WTC11 (cell line): ENCODE results near the gene CD180. TPM values are rescaled to one million over a fixed set of nuclear protein-coding genes. Genes with fewer than 3 reads are reported as not detected.

Experiments used
- ATAC-seq: fragments of 200-7000 bp; cut with Tn5 transposase; 2 replicates; pipeline ENCODE4 v1.10.0; 2021; ENCODE audit warnings: mild to moderate bottlenecking, moderate library complexity
- CTCF ChIA-PET: fragments of 300-600 bp; sonication (Branson Sonifier 250); formaldehyde crosslinking; loops from one replicate; lab custom pipeline; 2021; ENCODE audit warnings: antibody characterized with exemption; lab: Charles Lee
- POLR2A ChIA-PET: fragments of 350-600 bp; sonication (Branson Sonifier 250); formaldehyde crosslinking; loops from one replicate; lab custom pipeline; 2021; ENCODE audit warnings: antibody characterized with exemption; lab: Charles Lee
- DNase-seq: peaks from one replicate; pipeline ENCODE4 v3.0.0; 2021; ENCODE audit warnings: low spot score
- H3K27ac Mint-ChIP-seq: 2 replicates; pipeline ENCODE4 v1.8.0; 2021; ENCODE audit warnings: mixed read lengths
- H3K27me3 Mint-ChIP-seq: 2 replicates; pipeline ENCODE4 v1.8.0; 2021; ENCODE audit warnings: low read depth, mild to moderate bottlenecking, moderate library complexity, mixed read lengths
- H3K36me3 Mint-ChIP-seq: 2 replicates; pipeline ENCODE4 v1.8.0; 2021; ENCODE audit warnings: mixed read lengths
- H3K4me1 Mint-ChIP-seq: 2 replicates; pipeline ENCODE4 v1.8.0; 2022; ENCODE audit warnings: mixed read lengths
- H3K4me3 Mint-ChIP-seq: 2 replicates; pipeline ENCODE4 v1.8.0; 2021; ENCODE audit warnings: mild to moderate bottlenecking, moderate library complexity, mixed read lengths
- H3K9me3 Mint-ChIP-seq: 2 replicates; pipeline ENCODE4 v1.8.0; 2021; ENCODE audit warnings: mixed read lengths
- ATF2 ChIP-seq: sonication (generic); formaldehyde crosslinking; IDR thresholded peaks from 2 replicates; pipeline ENCODE4 v1.8.1; 2022; ENCODE audit warnings: low read depth, missing genetic modification reagents, borderline replicate concordance
- CREB1 ChIP-seq: sonication (generic); formaldehyde crosslinking; IDR thresholded peaks from 2 replicates; pipeline ENCODE4 v1.8.0; 2023; ENCODE audit warnings: mild to moderate bottlenecking, missing genetic modification reagents
- FOXJ3 ChIP-seq: sonication (generic); formaldehyde crosslinking; IDR thresholded peaks from 2 replicates; pipeline ENCODE4 v1.9.0; 2021; ENCODE audit warnings: missing genetic modification reagents, mild to moderate bottlenecking, borderline replicate concordance
- FOXK1 ChIP-seq: sonication (generic); formaldehyde crosslinking; IDR thresholded peaks from 2 replicates; pipeline ENCODE4 v1.8.0; 2022; ENCODE audit warnings: mild to moderate bottlenecking, moderate library complexity, missing genetic modification reagents
- NFYB ChIP-seq: sonication (generic); formaldehyde crosslinking; conservative IDR thresholded peaks from 2 replicates; pipeline ENCODE4 v1.8.0; 2022; ENCODE audit warnings: low read depth, missing genetic modification reagents
- SOX15 ChIP-seq: fragments of 250-450 bp; sonication (Bioruptor Pico); IDR thresholded peaks from 2 replicates; pipeline ENCODE4 v1.9.0; 2021; ENCODE audit warnings: mild to moderate bottlenecking
- STAT6 ChIP-seq: sonication (generic); formaldehyde crosslinking; conservative IDR thresholded peaks from 2 replicates; pipeline ENCODE4 v1.8.1; 2023; ENCODE audit warnings: mild to moderate bottlenecking, low read depth, missing genetic modification reagents, moderate library complexity
- TEAD4 ChIP-seq: sonication (generic); formaldehyde crosslinking; IDR thresholded peaks from 2 replicates; pipeline ENCODE4 v1.8.0; 2022; ENCODE audit warnings: mild to moderate bottlenecking, missing genetic modification reagents
- ZNF317 ChIP-seq: sonication (generic); formaldehyde crosslinking; IDR thresholded peaks from 2 replicates; pipeline ENCODE4 v1.8.1; 2023; ENCODE audit warnings: low read depth, mild to moderate bottlenecking, moderate library complexity, missing genetic modification reagents, borderline replicate concordance
- ZSCAN18 ChIP-seq: fragments of 250-450 bp; sonication (Bioruptor Pico); IDR thresholded peaks from 2 replicates; pipeline ENCODE4 v2.1.2; 2022; ENCODE audit warnings: mild to moderate bottlenecking, moderate library complexity
- total RNA-seq: library from RNA; stranded (reverse); gene quantifications from 3 replicates; pipeline ENCODE4 v1.2.3, GENCODE V29; 2021
- TF ChIP-seq, protein P1 (sequence below): sonication (generic); formaldehyde crosslinking; IDR thresholded peaks from 2 replicates; pipeline ENCODE4 v1.8.1; 2023; ENCODE audit warnings: mild to moderate bottlenecking, missing genetic modification reagents
- TF ChIP-seq, protein P2 (sequence below): sonication (generic); formaldehyde crosslinking; IDR thresholded peaks from 2 replicates; pipeline ENCODE4 v1.8.0; 2022; ENCODE audit warnings: mild to moderate bottlenecking, missing genetic modification reagents

Gene CD180
- total RNA-seq, 1 experiment from 2014 or later, result not detected

GRCh38 chr5:67223211-67223610 is 26.6 kb upstream of the CD180 start (continued):
- TF ChIP-seq FOXK1 (CRISPR knock-in tag) (no peak), CREB1 (no peak), ZNF317 (CRISPR knock-in tag) (no peak), TEAD4 (no peak), ZSCAN18 (CRISPR knock-in tag) (no peak), STAT6 (CRISPR knock-in tag) (no peak)
- TF ChIP-seq, protein P1, sequence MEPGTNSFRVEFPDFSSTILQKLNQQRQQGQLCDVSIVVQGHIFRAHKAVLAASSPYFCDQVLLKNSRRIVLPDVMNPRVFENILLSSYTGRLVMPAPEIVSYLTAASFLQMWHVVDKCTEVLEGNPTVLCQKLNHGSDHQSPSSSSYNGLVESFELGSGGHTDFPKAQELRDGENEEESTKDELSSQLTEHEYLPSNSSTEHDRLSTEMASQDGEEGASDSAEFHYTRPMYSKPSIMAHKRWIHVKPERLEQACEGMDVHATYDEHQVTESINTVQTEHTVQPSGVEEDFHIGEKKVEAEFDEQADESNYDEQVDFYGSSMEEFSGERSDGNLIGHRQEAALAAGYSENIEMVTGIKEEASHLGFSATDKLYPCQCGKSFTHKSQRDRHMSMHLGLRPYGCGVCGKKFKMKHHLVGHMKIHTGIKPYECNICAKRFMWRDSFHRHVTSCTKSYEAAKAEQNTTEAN (CRISPR knock-in tag), result no peak
- TF ChIP-seq, protein P2, sequence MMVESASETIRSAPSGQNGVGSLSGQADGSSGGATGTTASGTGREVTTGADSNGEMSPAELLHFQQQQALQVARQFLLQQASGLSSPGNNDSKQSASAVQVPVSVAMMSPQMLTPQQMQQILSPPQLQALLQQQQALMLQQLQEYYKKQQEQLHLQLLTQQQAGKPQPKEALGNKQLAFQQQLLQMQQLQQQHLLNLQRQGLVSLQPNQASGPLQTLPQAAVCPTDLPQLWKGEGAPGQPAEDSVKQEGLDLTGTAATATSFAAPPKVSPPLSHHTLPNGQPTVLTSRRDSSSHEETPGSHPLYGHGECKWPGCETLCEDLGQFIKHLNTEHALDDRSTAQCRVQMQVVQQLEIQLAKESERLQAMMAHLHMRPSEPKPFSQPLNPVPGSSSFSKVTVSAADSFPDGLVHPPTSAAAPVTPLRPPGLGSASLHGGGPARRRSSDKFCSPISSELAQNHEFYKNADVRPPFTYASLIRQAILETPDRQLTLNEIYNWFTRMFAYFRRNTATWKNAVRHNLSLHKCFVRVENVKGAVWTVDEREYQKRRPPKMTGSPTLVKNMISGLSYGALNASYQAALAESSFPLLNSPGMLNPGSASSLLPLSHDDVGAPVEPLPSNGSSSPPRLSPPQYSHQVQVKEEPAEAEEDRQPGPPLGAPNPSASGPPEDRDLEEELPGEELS (CRISPR knock-in tag), result no peak

DNA sequence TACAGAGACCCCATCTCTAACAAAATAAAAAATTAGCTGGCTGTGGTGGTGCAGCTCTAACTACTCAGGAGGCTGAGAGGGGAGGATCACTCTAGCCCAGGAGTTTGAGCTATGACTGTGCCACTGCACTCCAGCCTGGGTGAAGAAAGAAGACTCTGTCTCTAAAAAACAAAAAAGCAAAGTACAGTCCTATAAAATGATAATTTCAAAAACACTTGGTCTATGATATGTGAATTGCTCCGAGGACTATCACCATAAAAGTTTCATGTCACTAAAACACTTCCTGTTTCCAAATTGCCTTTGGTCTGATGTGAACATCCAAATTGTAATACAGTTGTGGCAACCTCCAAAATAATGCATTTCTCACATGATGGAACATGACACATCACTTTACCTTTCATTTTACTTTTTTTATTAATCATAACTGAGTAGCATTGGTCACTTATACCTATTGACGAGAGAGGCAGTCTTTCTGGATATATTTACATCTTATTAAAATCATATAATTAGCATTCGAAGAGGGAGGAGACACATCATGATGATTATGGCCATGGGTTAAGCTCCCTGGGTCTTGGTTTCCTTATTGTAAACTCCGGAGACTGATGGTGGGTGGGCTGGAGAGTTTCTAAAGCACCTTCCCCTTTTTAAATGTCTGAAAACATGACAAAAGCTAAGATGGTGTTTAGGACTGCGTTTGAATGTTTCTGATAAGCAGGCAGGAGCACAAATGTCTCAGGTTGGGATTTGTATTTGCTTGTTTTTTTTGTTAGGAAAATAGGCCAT is 25.8 kb upstream of the CD180 start:
- Mint-ChIP-seq H3K36me3 (no peaks in the 10 kb centered on the region), H3K4me3 (no peak overlapping the region), H3K4me1 (no peaks in the 10 kb centered on the region), H3K27me3 (no peaks in the 10 kb centered on the region; the same call in 1 of the 2 replicates), H3K27ac (no peak overlapping the region), H3K9me3 (peaks cover 3% of the 10 kb centered on the region)
- ChIA-PET POLR2A (no interaction called here), CTCF (no interaction called here)
- ATAC-seq, result no peak
- no peak for DNase-seq
- no peak for TF ChIP-seq NFYB (CRISPR knock-in tag)
- no peak for TF ChIP-seq FOXJ3 (CRISPR knock-in tag)
- no peak for TF ChIP-seq SOX15 (CRISPR knock-in tag)
- no peak for TF ChIP-seq ATF2 (CRISPR knock-in tag)
